Naive B cell (primary cell): ENCODE results near the gene SH2B2. TPM values are rescaled to one million over a fixed set of nuclear protein-coding genes. Genes with fewer than 3 reads are reported as not detected.
"Not testable (repeated sequence)": the region's sequence is repeated elsewhere in the genome, so short reads cannot be mapped to it uniquely, and the experiment has no call there.

Experiments used
- ATAC-seq, 2 donors: fragments of 150-1000 bp; cut with Tn5 transposase; 2 replicates each; pipeline ENCODE4 v1.10.0; 2021; ENCODE audit warnings: low read depth in 2 of 2, mild to moderate bottlenecking in 2 of 2, moderate library complexity in 2 of 2
- DNase-seq: peaks from one replicate; pipeline ENCODE4 v3.0.0; 2022
- H3K27ac Mint-ChIP-seq, 6 donors: one replicate each; pipeline ENCODE4 v1.8.0; 2020 to 2022; ENCODE audit warnings: mild to moderate bottlenecking in 6 of 6, mixed read lengths in 6 of 6, moderate library complexity in 5 of 6, inconsistent platforms in 2 of 6
- H3K27me3 Mint-ChIP-seq, 3 donors: one replicate each; pipeline ENCODE4 v1.8.0; 2021 to 2022; ENCODE audit warnings: mixed read lengths in 3 of 3, mild to moderate bottlenecking in 1 of 3
- H3K36me3 Mint-ChIP-seq, 2 donors: one replicate each; pipeline ENCODE4 v1.8.0; 2020 to 2022; ENCODE audit warnings: mixed read lengths in 2 of 2, inconsistent platforms in 1 of 2, mild to moderate bottlenecking in 1 of 2
- H3K4me1 Mint-ChIP-seq, 3 donors: one replicate each; pipeline ENCODE4 v1.8.0; 2020 to 2022; ENCODE audit warnings: mixed read lengths in 3 of 3, inconsistent platforms in 1 of 3, mild to moderate bottlenecking in 1 of 3, moderate library complexity in 1 of 3
- H3K4me3 Mint-ChIP-seq, 8 donors: one replicate each; pipeline ENCODE4 v1.8.0; 2020 to 2022; ENCODE audit warnings: mild to moderate bottlenecking in 8 of 8, mixed read lengths in 8 of 8, moderate library complexity in 8 of 8, inconsistent platforms in 2 of 8
- H3K9me3 Mint-ChIP-seq, 7 donors: one replicate each; pipeline ENCODE4 v1.8.0; 2020 to 2022; ENCODE audit warnings: mixed read lengths in 7 of 7, mild to moderate bottlenecking in 5 of 7, inconsistent platforms in 2 of 7, moderate library complexity in 1 of 7
- polyA plus RNA-seq, 6 donors: library from polyadenylated mRNA; unstranded; fragments of 300-500 nt; fragmentation: Illumina TruSeq; gene quantifications; one replicate each; pipeline ENCODE4 v1.2.3, GENCODE V29; 2021; ENCODE audit warnings: low read depth in 6 of 6

SH2B2 gene
- polyA plus RNA-seq, 6 donors from 2014 or later: 15.4 to 78.4 (median 27.2) TPM

GRCh38 chr7:102313997-102314780, 27.5 kb downstream of the SH2B2 start:
- Mint-ChIP-seq H3K27ac (peak overlapping the region in 1 of 6 donors; percentile 42), H3K4me3 (no peak overlapping the region), H3K27me3 (no peaks in the 10 kb centered on the region), H3K9me3 (no peaks in the 10 kb centered on the region), H3K4me1 (peaks cover 19 to 35% (median 34%) of the 10 kb centered on the region in 3 donors), H3K36me3 (peaks cover 4 to 14% of the 10 kb centered on the region in 2 donors)
- ATAC-seq (no peak), DNase-seq (no peak)

GRCh38 chr7:102317231-102318059, 30.8 kb downstream of the SH2B2 start:
- peak overlapping the region in 3 of 6 donors; percentile 39 to 65 (median 47) for H3K27ac Mint-ChIP-seq
- H3K4me3 Mint-ChIP-seq: no peak overlapping the region
- ATAC-seq (peak in 1 of 2 donors; percentile 30), DNase-seq (no peak)
- H3K27me3 Mint-ChIP-seq: no peaks in the 10 kb centered on the region
- H3K9me3 Mint-ChIP-seq: no peaks in the 10 kb centered on the region
- H3K36me3 Mint-ChIP-seq: peaks cover 2 to 18% of the 10 kb centered on the region in 2 donors
- peaks cover 17 to 39% (median 31%) of the 10 kb centered on the region in 3 donors for H3K4me1 Mint-ChIP-seq

GRCh38 chr7:102318482-102318971, 31.9 kb downstream of the SH2B2 start:
- no peak overlapping the region for H3K27ac Mint-ChIP-seq
- H3K4me1 Mint-ChIP-seq: peaks cover 18 to 41% (median 32%) of the 10 kb centered on the region in 3 donors
- H3K36me3 Mint-ChIP-seq: peaks cover 0 to 23% of the 10 kb centered on the region in 2 donors
- DNase-seq (no peak), ATAC-seq (no peak)
- no peaks in the 10 kb centered on the region for H3K9me3 Mint-ChIP-seq
- no peaks in the 10 kb centered on the region for H3K27me3 Mint-ChIP-seq
- H3K4me3 Mint-ChIP-seq: no peak overlapping the region

- DNase-seq (no peak), ATAC-seq (no peak)
- Mint-ChIP-seq H3K36me3 (peaks cover 0 to 23% of the 10 kb centered on the region in 2 donors), H3K27me3 (no peaks in the 10 kb centered on the region), H3K4me3 (no peak overlapping the region), H3K4me1 (peaks cover 18 to 41% (median 35%) of the 10 kb centered on the region in 3 donors), H3K27ac (no peak overlapping the region), H3K9me3 (no peaks in the 10 kb centered on the region)
Measured at GRCh38 chr7:102319671-102320070, 33.0 kb downstream of the SH2B2 start.

- ATAC-seq: no peak
- Mint-ChIP-seq H3K4me3 (peak overlapping the region in 1 of 8 donors; percentile 40), H3K27ac (peak overlapping the region in 2 of 6 donors; percentile 54 to 73), H3K4me1 (peaks cover 18 to 41% (median 35%) of the 10 kb centered on the region in 3 donors), H3K9me3 (no peaks in the 10 kb centered on the region), H3K36me3 (peaks cover 0 to 23% of the 10 kb centered on the region in 2 donors), H3K27me3 (no peaks in the 10 kb centered on the region)
- no peak for DNase-seq
Measured at GRCh38 chr7:102320181-102320580, 33.5 kb downstream of the SH2B2 start.

- H3K9me3 Mint-ChIP-seq: no peaks in the 10 kb centered on the region
- H3K27me3 Mint-ChIP-seq: no peaks in the 10 kb centered on the region
- H3K4me3 Mint-ChIP-seq: peak overlapping the region in 1 of 8 donors; percentile 12
- ATAC-seq (no peak), DNase-seq (no peak)
- H3K27ac Mint-ChIP-seq: peak overlapping the region in 2 of 6 donors; percentile 54 to 73
- H3K36me3 Mint-ChIP-seq: peaks cover 0 to 23% of the 10 kb centered on the region in 2 donors
- peaks cover 18 to 41% (median 35%) of the 10 kb centered on the region in 3 donors for H3K4me1 Mint-ChIP-seq
Measured at GRCh38 chr7:102320601-102321350, 34.1 kb downstream of the SH2B2 start.

GRCh38 chr7:102321351-102322201, 34.9 kb downstream of the SH2B2 start:
- H3K36me3 Mint-ChIP-seq: peaks cover 0 to 23% of the 10 kb centered on the region in 2 donors

GRCh38 chr7:102322202-102322715, 35.6 kb downstream of the SH2B2 start:
- DNase-seq: no peak
- ATAC-seq: no peak
- H3K4me1 Mint-ChIP-seq: peaks cover 18 to 41% (median 35%) of the 10 kb centered on the region in 3 donors
- no peaks in the 10 kb centered on the region for H3K27me3 Mint-ChIP-seq
- H3K4me3 Mint-ChIP-seq: peak overlapping the region in 1 of 8 donors; percentile 50
- peaks cover 0 to 23% of the 10 kb centered on the region in 2 donors for H3K36me3 Mint-ChIP-seq
- no peaks in the 10 kb centered on the region for H3K9me3 Mint-ChIP-seq
- peak overlapping the region in 4 of 6 donors; percentile 16 to 78 (median 64) for H3K27ac Mint-ChIP-seq

More at GRCh38 chr7:102321351-102322201, 34.9 kb downstream of the SH2B2 start:
- Mint-ChIP-seq H3K4me1 (peaks cover 18 to 41% (median 35%) of the 10 kb centered on the region in 3 donors), H3K4me3 (peak overlapping the region in 4 of 8 donors; percentile 15 to 50 (median 22)), H3K27me3 (no peaks in the 10 kb centered on the region), H3K9me3 (no peaks in the 10 kb centered on the region), H3K27ac (peak overlapping the region in 4 of 6 donors; percentile 66 to 92 (median 80))
- DNase-seq (peak; percentile 19), ATAC-seq (peak; percentile 71 to 72)

- Mint-ChIP-seq H3K4me1 (peaks cover 15 to 35% (median 32%) of the 10 kb centered on the region in 3 donors), H3K27me3 (no peaks in the 10 kb centered on the region), H3K27ac (peak overlapping the region in 3 of 6 donors; percentile 21 to 67 (median 42)), H3K4me3 (no peak overlapping the region), H3K9me3 (no peaks in the 10 kb centered on the region), H3K36me3 (peaks cover 0 to 20% of the 10 kb centered on the region in 2 donors)
- ATAC-seq (no peak), DNase-seq (no peak)
Measured at GRCh38 chr7:102323914-102324195, 37.2 kb downstream of the SH2B2 start.

GRCh38 chr7:102325106-102325505, 38.4 kb downstream of the SH2B2 start:
- H3K9me3 Mint-ChIP-seq, H3K27me3 Mint-ChIP-seq, ATAC-seq, DNase-seq: not testable (repeated sequence)
- H3K4me3 Mint-ChIP-seq: peak overlapping the region in 1 of 8 donors; percentile 29
- peak overlapping the region in 1 of 6 donors; percentile 47 for H3K27ac Mint-ChIP-seq
- peaks cover 0 to 16% of the 10 kb centered on the region in 2 donors for H3K36me3 Mint-ChIP-seq
- peaks cover 14 to 27% (median 22%) of the 10 kb centered on the region in 3 donors for H3K4me1 Mint-ChIP-seq

GRCh38 chr7:102326157-102326889, 39.7 kb downstream of the SH2B2 start:
- Mint-ChIP-seq H3K4me1 (peaks cover 12 to 26% (median 18%) of the 10 kb centered on the region in 3 donors), H3K27ac (peak overlapping the region in 2 of 6 donors; percentile 56 to 66), H3K27me3 (no peaks in the 10 kb centered on the region), H3K9me3 (no peaks in the 10 kb centered on the region), H3K4me3 (no peak overlapping the region), H3K36me3 (peaks cover 0 to 16% of the 10 kb centered on the region in 2 donors)
- no peak for DNase-seq
- no peak for ATAC-seq
